GM18858 (cell line): ENCODE data around the gene TMC1.

ENCODE experiments used
- ATAC-seq: cut with Tn5 transposase; IDR thresholded peaks from one replicate; pipeline ENCODE4 v1.9.1; 2021; ENCODE audit not compliant: unreplicated experiment

The TMC1 gene

DNA sequence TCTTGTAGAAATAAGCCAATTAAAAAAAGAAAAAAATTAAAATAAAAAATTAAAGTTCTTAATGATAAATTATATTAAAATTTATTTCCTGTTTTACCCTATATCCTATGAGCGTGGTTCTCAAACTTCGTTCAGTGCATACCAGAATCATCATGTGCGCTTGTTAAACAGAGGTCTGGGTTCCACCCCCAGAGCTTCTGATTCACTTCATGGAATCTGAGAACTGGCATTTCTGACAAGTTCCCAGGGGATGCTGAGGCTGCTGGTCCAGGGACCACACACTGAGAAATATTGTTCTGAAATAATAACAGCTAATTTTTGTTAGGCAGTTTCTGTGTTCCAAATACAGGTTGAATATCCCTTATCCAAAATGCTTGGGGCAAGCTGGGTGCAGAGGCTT lies 79.3 kb downstream of the TMC1 start:
- ATAC-seq = no peak

DNA sequence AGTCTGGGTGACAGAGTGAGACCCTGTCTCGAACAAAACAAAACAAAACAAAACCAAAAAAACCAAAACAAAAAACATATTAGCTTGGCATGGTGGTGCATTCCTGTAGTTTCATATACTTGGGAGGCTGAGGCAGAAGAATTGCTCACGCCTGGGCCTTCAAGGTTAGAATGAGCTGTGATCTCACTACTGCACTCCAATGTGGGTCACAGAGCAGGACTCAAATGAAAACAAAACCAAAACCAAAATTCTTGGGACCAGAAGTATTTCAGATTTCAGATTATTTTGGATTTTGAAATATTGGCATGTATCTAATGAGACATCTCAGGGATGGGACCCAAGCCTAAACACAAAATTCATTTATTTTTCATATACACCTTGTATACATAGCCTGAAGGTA lies 80.2 kb downstream of the TMC1 start:
- ATAC-seq = no peak

DNA sequence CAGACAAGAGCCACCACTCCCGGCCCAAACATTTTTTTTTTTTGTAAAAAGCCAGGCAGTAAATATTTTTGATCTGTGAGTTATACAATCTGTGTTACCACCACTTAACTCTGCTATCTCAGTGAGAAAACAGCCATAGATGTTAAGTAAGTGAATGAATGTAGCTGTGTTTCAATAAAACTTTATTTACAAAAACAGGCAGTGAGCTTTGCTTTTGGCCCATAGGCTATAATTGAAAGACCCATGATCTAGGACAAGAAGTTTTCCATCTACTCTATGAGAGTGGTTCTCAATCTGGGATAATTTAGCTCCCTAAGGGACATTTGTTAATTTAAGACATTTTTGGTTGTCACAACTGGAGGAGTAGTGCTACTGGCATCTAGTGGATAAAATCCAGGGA lies 91.0 kb downstream of the TMC1 start:
- ATAC-seq = no peak

DNA sequence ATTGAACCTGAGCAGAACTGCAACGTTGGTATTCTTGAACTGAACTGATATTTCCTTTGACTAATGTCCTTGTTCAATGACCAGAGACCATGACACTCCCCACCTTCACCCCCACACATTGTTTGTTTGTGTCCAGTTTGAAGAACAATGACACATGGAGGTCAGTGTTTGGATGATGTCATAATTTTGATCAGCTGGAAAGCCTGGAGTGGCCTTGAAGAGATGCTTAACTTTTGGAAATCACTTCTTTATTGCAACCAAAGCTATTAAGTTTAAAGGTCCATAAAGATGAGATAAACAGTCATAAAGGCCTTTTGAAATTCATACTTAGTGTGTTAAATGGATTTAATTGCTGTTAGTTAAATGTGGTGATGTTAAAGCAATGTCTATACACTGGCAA lies 92.7 kb downstream of the TMC1 start:
- ATAC-seq = no peak

DNA sequence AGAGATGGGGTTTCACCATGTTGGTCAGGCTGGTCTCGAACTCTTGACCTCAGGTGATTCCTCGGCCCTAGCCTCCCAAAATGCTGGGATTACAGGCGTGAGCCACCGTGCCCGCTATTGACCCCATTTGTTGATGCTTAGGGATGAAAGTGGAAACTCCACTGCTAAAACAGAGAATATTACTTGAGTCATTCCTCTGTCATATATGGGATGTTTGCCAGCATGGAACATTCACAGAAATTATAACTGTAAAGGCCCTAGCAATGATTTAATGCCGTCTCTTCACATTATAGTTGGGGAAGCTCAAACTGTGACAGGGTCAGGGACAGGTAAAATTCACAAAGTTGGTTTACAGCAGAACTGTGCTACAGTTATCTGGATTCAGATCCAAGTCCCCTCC lies 94.5 kb downstream of the TMC1 start:
- ATAC-seq = no peak

DNA sequence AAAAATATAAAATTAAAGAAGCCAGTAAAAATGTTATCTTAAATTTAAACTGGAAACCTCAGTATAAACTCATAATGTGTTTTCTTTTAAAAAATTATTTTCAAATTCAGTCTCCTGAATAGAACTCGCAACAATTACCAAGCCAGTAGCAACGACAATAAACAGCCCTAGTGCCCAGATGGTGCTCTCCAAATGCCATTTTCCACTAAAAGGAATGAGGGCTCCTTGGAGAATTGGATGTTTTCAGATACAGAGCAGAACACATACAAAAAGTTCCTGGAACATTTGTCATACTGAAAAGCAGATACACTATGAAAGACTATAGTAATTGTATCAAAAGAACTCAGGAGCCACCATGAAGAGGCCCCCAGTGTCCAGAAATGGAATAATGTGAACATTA lies 97.4 kb downstream of the TMC1 start:
- ATAC-seq = no peak

DNA sequence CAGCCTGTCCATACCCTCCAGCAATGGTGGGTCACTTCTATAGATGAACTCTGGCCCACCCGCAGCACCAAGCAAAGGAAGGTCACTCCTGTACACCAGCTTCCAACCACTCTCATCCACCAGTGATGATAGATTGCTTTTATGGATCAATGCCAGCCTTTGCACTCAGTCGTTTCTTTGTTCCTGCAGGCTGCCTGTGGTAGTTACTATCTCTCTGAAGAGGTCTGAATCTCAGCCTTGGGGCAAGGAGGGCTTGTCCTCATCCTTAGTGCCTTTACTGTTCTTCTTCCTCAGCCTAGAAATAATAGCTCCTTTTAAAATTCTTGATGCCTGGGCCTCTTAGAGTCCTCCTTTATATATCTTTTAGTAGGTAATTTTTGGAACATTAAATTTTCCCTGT lies 100.8 kb downstream of the TMC1 start:
- no peak for ATAC-seq

DNA sequence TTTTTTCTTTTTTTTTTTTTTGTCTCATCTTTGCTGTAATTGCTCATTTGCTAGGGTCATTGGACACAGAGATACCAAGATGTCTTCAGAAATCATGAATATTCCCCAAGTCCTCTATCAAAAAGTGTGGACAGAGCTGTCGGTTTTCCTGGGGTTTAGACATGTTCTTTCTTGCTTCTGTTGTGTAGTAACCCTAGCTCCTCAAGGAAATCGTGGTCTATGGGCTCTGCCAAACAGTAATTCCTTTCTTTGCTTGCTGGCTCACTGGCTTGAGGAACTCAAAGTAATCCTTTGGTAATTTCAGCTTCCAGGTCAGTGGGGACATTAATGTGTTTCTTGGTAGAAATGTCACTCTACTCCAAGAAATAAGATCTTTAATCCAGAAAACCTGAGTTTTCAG lies 101.7 kb downstream of the TMC1 start:
- no peak for ATAC-seq

DNA sequence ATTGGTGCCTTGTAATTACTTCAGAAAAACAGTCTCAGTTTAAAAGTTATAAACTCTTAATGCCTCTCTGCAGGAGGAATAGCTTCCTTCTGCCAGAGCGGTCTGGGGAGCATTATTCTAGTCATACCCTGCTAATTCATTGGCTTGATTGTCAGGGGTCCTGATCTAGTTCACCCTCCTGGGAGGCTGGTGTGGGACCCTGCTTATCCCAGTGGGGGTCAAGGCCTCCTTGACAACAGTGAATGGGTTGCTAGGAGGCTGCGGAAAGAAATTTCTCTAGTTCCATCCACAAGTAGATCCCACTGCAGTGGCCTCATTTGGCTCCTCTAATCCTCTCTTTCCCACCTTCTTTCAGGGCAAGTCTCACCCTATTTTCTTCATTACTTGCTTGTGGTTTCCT lies 105.7 kb downstream of the TMC1 start:
- no peak for ATAC-seq

DNA sequence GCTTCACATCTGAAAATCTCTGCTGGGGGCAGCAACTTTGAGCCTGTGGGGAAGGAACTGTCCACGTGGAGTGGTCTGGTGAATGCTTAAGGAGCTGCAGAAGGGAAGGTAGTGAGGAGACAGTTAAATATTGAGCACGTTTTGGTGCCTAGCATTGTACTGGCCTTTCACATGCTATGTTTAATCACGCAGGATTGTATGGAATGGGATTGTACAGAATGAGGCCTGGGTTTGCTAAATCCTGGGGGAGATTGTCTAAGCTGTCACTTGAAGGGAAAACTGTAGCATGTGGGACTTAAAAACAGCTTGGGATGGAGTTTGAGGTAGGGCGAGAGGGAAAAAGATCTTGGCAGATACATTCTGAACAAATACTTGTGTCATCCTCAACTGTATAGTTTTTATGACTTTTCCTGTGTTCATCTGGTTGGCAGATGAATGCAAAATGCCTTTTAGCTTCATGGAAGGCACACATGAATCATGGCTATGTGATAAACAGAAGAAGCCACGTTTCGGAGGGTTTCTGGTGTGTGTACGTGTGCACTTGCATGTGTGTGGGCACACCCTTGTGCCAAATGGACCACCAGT lies 106.6 kb downstream of the TMC1 start:
- ATAC-seq = no peak

DNA sequence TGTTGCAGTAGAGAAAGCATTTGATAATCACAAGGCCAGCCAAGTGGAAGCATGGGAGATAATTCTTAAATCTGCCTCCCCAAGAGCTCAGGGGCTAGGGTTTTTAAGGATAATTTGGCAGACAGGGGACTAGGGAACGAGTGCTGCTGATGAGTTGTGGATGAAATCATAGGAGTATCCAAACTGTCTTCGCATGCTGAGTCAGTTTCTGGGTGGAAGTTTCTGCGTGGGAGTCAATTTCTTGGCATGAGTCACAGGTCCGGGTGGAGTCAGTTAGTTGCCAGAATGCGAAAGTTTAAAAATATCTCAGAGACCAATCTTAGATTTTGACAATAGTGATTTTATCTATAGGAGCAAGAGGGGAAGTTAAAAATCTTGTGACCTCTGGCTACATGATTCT lies 112.6 kb downstream of the TMC1 start:
- ATAC-seq = no peak

DNA sequence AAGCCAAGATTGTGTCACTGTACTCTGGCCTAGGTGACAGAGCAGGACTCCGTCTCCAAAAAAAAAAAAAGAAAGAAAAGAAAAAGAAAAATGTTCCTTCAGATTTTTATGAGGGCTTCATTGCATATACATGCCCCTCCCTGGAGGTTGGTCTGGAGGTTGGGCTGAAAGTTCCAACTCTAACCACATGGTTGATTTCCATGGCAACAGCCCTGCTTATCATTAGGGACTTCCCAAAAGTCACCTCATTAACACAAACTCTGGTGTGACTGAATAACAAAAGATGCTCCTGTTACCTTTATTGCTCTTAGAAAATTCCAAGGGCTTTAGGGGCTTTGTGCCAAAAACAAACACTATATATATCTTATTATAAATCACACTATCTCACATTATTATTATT lies 113.8 kb downstream of the TMC1 start:
- ATAC-seq = peak; percentile 95

DNA sequence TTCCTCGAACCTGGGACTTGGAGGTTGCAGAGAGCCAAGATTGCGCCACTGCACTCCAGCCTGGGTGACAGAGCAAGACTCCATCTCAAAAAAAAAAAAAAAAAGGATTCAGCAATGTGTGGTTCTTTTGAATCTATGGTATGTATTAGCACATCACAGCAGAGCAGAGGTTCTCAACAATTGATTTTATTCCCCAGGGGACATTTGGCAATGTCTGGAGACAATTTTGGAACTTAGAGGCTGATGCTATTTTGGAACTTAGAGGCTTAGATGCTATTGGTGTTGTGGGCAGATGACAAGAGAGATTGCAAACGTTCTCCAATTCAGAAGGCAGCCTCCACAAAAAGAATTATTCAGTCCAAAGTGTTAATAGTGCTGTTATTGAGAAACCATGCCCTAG lies 115.2 kb downstream of the TMC1 start:
- no peak for ATAC-seq

DNA sequence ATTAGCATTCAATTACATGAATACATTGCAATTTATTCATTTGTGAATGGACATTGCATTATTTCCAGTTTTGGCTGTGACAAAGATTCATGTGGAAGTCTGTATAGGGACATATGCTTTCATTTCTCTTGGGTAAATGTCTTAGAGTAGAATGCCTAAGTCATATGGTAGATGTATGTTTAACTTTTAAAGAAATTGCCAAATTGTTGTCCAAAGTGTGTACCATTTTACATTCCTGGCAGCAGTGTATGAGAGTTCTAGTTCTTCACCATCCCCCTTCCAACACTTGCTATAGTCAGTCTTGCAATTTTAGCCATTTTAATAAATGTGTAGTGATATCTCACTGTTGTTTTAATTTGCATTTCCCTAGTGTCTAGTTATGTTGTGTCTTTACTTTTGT lies 122.2 kb downstream of the TMC1 start:
- ATAC-seq = no peak

DNA sequence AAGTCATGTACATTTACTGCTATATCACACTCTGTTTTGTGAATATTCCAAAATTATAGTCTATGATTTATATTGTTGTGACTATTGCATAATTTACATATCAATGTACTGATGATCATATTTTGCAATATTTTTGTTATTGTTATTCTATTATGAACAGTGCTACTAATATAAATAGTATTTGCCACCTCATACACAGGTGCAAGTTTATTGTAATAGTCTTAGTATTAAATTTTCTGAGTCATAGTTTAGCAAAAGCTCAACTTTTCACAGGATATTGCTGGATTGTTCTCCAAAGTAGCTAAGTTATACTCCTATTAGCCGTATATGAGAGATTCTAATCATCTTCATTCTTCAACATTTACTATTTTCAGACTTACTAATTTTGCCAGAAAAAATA lies 124.7 kb downstream of the TMC1 start:
- no peak for ATAC-seq

DNA sequence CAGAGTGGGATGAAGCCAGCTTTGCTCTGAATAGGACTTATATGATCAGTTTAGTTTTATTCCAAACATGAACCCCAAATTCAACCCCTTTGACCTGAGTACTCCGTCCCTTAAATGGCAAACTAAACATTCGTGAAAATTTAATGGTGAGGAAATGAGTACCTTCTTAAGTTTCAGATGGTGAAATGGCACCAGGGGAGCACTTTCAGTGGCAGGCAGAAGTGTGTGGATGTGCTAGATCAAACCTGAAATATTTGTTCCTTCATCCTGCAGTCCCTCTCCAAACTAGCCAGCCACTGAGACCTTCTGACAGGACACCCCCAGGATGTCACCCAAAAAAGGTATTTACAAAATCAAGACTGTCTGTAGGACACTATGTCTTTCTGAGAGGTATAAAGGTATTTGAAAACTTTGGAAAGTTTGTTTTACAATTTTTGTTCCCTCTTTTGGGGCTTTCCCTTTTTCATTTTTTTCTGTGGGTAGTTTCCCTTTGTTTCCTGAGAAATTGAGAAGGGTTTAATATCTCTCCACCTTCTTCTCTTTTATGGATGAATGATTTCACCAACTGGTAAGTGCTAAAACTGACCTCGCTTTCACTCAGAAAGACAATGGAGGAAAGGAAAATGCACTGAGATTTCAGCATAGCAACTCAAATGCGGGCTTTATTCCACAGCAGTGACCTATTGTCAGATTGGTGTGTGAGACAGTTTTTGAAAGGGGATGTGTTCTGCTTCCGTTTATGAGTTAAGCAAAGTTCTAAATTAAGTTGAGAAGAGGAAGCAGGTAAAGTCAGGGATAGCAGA lies 127.1 kb downstream of the TMC1 start:
- ATAC-seq = no peak

DNA sequence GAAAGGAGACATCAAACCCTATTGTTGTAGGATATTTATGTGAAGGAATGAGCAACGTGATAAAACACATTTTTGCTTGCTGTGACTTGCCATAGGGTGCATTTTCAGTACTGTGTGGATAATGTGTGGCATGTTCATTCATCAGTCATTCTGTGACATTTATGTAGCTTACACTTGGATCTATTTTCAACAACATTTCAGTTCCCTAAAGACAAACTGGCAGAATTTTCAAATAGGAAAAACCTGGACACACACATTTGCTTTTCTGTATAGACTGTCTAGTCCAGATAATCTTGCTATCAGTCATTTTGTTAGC lies 127.7 kb downstream of the TMC1 start:
- no peak for ATAC-seq

DNA sequence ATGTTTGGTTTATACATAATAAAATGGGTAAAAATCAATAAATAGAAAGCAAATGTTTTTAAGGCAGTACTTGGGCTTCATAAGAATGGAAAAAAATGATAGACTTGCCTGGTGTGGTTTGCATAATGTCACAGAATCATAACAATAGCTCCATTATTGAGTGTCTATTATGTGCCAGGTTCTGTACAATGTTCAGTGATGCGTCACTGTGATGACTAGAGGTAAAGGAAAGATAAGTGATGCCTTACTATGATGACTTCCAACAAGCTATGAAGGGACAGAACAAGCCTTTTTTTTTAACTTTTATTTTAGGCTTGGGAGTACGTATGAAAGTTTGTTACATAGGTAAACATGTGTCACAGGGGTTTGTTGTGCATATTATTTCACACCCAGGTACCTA lies 128.8 kb downstream of the TMC1 start:
- no peak for ATAC-seq

DNA sequence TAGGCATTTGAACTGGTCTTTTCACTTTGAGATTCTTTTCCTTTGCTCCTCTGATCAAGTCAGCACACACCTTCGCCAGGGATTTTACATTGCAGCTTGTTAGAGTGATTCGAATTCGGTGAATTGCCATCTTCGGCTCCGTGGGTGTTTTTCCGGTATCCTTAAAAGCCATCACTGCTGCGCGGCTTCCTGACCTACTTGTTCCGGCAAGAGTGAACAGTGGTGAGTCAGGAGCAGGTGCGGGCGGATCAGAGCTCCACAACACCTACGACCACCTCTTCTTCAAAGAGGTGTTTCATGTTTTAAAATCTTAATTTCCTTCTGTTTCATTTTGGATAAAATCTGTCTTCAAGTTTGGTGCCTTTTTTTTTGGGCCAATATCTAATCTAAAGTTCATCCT lies 134.6 kb downstream of the TMC1 start:
- no peak for ATAC-seq

DNA sequence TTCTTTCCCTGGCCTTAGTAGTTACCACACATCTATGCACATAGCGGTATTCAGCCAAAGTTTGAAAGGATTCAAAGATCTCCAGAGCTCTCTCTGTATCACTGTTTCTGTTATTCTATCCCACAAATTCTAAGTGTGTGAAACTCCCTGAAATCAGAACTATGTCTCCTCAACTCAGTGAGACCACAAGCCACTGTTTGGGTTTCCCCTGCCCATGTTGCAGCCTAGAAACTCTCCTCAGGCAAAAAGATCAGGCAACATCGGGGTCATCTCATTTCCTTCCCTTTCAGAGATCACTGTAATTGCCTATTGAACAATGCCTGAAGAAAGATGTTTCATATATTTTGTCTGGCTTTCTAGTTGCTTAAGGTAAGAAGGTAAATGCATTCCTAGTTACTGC lies 135.6 kb downstream of the TMC1 start:
- no peak for ATAC-seq

DNA sequence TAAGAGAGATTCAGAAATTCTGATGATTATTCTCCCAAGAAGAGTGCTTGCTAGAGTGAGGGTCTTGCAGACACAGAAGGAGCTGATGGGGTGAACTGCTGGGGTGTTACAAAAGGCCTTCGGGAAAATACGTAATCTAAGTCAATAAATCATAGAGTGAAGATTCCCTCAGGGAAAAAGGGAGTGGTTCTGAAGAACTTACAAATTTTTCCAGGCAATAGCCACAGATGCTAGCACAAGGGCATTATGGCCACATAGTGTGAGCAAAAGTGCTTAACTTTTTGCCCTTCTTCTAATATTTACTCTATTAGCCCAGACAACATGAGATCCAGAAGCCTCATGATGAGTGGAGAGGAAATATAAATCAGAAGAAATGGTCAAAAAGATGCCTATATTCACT lies 137.3 kb downstream of the TMC1 start:
- no peak for ATAC-seq

DNA sequence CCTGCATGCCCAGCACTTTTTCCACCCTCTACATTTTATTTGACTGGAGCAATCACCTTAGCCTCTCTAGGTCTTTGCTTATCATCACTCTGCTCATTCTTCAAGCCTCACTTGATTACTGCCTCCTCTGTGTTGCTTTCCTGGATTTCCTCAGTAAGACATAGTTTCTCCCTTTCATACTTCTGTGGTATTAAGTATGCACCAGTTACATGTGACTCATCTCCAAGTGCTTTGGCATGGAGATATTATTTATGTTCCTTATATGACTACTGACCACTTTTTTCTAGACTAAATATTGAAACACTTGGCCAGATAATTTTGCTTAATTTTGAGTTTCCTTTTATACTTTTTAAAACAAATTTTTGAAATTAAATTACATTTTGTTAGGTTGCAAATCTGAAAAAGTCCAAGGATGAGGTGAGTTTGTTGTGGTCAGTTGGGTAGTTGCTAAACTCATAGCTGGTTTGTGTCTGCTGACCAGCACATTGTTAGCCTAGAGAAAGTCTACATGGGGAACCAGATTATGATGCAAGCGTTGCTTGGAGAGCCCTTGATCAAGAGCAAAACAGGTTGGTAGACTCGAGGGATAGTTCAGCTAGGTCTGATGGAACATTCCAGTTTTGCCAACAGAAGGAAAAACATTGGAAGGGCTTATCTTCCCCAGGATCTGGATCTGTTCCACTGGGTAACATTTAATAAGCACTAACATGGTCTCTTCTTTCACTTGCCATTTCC lies 140.2 kb downstream of the TMC1 start:
- ATAC-seq = no peak

DNA sequence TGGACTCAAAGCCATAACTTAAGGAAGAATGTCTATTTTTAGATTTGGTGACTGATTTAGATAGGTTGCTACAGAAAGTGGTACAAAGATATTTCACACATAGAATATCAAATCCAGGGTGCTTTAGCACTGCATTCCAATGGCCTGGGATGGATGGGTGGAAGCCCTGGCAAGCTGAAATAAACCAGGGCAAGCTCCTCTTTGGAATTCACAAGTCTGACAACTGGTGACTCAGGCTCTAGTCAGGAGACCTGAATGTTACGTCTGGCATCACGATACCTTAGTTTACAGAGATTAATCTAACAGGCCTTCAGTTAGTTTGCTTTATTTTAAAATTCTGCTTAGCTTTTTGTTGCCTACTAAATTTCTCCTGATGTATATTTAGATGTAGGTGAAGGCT lies 144.0 kb downstream of the TMC1 start:
- no peak for ATAC-seq
